Stromal cell of bone marrow (primary cell): ENCODE measurements around the gene CHST11.
"Not testable (repeated sequence)": the region's sequence is repeated elsewhere in the genome, so short reads cannot be mapped to it uniquely, and the experiment has no call there.

Experiments
- DNase-seq: peaks from one replicate; pipeline ENCODE4 v3.0.0-alpha.2; 2012; ENCODE audit warnings: low read depth

The CHST11 gene

DNA sequence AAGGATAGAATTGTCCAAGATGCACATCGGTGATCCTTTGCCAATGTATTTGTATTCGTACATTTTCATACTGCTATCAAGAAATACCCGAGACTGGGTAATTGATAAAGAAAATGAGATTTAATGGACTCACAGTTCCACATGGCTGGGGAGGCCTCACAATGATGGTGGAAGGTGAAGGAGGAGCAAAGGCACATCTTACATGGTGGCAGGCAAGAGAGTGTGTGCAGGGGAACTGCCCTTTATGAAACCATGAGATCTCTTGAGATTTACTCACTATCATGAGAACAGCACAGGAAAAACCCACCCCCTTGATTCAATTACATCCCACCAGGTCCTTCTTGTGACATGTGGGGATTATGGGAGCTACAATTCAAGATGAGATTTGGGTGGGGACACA is 107.9 kb downstream of the CHST11 start:
- not testable (repeated sequence) for DNase-seq

DNA sequence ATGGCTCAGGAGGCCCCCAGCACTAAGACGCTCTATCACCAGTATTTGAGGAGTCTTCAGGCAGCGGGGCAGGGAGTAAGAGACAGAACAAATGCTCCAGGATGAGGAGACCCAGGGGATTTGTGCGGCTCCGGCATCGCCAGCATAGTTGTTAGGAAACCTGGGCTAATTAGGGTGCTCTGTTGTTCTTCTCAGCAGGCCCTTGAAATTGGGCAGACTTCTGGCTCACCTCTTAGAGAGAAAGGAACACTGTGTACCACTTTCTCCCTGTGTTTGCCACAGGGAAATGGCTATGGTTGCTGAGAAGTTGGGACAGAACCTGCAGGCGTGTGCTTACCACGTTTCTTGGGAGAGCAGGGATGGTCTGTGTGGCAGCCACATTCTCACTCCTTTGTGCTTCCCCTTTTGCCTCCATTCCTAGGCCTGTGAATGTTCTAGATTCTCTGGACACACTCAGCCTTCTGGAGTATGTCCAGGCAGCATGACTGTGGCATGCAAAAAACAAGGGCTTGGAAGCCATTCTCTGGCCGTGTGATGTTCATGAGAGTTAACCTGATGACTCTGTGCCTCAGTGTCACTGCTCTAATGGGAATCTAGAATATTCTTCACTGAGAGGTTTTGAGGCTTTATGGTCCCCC is 109.0 kb downstream of the CHST11 start:
- DNase-seq = peak; percentile 61

DNA sequence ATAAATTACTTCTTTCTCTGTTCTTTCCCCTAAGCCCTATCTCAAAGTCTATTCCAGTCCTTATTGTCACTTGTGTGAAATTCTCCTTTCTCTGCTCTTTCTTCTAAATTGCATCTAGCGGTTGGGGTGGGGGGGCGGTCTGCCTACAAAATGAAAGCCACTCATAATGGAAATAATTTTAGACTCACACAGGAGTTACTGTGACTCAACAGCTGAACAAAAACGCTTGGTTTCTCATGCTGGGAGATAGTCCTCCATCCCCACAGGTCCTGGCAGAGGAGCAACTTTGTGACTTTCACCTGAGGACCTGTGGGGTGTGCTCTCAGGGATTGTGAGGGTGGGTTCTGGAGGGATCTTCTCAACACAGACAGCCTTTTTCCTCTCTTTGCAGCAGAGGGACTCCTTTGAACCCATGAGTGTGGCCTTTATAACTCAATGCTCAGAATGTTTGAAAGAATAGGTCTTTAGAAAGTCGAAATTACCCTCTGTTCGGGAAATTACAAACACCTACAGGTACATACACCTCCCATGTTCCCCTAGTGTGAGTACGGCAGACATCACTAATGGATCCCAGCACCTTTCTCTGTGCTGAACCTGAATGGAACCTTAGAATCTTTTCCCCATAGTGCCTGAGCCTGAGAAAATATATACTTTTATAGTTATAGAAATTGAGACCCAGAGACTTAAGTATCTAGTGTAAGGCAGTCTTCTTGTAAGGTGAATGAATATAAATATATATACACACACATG is 109.7 kb downstream of the CHST11 start:
- DNase-seq = no peak

DNA sequence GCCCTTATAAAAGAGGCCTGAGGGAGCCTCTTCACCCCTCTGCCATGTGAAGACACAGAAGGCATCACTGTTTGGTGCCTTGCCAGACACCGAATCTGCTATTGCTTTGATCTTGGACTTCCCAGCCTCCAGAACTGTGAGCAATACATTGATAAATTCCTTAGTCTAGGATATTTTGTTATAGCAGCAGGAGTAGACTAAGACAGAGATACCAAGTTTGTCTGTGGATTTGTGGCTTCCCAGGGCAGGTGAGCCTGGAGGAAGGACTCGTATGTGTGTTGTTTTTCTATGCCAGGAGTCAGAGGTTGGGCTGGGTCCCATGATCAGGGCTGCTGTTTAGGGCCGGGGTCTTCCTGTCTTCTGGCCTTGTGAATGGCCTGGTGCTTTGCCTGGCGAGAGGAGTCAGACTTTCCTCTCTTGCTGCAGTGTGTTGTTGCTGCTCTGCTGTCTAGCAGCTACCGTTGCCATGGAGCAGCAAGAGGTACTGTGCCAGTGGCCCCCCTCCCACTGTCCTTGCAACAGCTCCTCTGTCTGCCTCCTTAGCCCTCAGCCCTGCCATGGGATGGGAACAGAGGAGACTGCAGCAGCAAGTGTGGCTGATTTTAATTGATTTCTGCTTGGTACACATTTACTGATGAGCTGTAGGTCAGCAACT is 111.2 kb downstream of the CHST11 start:
- DNase-seq = no peak

DNA sequence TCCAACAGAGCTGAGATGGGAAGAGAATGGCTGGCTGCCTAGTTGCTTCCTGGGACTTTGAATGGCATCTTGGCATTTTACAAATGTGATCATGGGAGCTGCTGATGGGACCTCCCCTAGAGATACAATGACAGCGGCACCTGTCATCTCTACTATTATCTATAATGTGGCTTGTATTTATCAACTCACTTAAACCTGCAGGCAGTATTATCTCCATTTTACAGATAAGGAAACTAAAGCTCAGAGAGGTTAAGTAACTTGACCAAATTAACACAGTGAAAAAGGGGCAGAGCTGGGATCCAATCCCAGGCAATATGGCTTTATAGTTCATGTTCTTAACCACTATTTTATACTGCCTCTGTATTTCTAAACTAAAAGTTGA is 111.7 kb downstream of the CHST11 start:
- DNase-seq = no peak

DNA sequence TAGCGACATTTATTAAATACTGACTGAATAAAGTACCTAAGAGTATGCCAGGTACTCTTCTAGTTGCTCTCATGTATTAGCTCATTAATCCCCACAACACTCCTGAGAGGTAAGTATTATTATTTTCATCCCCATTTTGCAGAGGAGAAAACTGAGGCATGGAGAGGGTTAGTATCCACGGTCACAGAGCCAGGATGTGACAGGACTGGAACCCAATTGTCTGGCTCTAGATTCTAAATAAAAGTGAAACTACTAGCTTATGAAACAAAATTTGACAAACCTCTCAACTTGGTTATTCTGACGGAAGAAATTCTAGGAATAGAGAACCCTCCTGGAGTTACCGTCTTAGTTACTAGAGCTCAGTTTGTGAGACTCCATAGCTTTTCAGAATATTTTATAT is 112.2 kb downstream of the CHST11 start:
- no peak for DNase-seq

DNA sequence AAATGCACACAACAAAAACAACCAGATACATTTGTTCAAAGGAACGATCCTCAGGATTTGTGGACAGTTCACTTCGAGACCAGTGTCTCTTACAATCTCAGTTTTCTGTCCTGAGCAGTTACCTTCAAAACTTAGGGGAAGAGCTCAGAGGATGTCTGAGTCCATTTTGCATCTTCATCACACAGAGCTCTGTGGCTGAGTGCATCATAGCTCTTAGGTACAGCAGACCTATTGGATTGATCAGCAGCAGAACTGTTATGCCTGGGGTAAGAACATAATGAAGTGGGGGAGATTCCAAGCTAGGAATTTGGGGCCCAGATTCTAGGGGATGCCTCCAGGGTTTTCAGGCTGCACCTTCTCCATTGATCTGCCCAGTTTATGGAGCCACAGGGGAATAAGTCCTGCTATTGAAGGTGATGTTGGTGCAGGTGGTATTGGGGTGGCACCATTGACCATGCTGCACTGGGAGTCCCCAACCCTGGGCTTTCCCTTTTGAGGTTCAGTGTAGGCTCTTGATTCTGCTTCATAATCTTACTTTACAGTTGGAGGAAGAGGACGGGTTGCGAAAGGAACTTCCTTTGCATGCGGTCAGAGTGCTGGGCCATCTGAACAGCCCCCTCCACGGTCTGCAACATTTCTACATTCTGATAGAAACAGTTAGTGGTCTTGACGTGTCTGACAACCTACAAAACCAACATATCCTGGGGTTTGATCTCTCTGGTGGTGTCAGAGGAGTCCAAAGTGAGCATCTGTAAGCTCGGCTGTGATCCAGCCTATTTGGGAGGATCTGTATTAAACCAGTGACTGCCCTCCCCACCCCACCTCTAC is 112.8 kb downstream of the CHST11 start:
- DNase-seq = no peak

DNA sequence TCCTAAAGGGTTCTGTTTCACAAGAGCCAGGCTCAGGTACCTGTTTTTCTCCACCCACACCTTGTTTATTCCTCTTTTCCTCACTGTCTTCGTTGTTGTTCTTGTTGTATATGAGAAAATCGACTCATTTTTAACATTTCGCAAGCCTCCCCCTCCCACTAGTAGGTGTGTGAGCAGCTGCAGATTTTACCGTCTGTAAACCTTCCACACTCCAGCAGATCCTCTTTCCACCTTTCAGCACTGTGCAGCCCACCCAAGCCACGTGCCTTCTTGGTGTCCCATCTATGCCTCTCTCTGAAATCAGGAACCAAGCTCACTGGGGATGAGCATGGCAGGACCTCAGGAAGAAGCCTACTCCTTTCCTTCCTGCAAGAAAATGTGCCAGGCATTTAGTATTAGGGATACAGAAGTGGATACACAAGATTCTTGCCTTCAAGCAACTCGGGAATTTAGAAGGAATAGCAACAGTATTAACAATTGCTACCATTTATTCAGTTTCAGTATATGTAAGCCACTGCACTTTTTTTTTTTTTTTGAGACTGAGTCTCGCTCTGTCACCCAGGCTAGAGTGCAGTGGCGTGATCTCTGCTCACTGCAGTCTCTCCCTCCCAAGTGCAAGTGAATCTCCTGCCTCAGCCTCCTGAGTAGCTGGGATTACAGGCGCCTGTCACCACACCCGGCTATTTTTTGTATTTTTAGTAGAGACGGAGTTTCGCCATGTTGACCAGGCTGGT is 113.6 kb downstream of the CHST11 start:
- DNase-seq = no peak

DNA sequence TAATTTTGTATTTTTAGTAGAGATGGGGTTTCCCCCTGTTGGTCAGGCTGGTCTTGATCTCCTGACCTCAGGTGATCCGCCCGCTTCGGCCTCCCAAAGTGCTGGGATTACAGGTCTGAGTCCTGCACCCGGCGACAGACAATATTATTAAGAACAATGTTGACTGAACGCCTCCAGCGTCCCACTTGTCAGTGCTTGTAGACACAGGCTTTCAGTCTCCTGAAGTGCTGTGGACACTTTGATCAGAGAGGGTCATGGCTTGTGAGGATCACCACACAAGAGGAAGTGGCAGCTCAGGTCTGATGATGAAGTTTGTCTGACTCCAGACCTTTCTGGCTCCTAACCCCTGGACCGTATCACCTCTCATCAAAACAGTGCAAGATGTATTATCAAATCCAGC is 114.6 kb downstream of the CHST11 start:
- no peak for DNase-seq

DNA sequence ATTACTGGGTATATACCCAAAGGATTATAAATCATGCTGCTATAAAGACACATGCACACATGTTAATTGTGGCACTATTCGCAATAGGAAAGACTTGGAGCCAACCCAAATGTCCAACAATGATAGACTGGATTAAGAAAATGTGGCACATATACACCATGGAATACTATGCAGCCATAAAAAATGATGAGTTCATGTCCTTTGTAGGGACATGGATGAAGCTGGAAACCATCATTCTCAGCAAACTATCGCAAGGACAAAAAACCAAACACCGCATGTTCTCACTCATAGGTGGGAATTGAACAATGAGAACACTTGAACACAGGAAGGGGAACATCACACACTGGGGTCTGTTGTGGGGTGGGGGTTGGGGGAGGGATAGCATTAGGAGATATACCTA is 117.6 kb downstream of the CHST11 start:
- not testable (repeated sequence) for DNase-seq

DNA sequence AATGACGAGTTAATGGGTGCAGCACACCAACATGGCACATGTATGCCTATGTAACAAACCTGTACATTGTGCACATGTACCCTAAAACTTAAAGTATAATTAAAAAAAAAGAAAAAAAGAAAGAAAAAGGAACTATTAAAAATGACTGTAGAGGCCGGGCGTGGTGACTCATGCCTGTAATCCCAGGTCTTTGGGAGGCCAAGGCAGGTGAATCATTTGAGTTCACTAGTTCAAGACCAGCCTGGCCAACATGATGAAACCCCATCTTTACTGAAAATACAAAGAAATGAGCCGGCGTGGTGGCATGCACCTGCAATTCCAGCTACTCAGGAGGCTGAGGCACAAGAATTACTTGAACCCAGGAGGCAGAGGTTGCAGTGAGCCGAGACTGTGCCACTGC is 118.0 kb downstream of the CHST11 start:
- not testable (repeated sequence) for DNase-seq

DNA sequence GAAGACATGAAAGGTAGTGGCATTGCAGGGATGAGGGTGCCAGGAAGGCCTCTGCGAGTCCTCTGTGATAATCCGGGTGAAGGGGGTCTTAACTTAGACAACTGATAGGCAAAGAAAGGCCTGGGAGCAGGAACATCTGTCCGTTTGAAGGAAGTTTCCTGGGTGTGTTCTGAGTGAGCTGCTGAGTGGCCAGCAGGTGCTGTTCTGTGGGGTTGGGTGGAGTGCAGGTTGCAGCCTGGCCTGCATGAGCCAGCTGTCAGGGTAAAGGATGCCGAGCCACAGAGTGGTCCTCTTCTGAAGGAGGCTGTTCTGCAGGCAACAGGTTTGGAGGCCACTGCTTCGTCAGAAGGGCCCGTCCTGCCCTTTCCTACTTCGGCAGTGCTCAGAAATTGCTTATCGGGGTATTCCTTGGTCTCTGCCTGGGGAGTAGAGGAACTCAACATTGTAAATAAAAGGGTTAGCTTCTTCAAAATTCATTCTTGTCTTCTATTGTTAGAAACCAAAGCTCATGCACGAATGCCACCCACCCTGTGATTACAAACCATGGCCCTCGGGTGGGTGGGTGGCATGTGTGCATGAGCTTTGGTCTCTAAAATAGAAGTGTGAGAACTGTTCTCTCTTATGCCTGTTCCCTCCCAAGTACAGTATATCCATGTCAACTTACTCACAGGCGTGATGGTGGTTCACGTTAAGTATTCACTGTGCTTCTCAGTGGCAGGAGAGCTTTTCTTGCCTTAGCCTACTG is 118.9 kb downstream of the CHST11 start:
- no peak for DNase-seq

DNA sequence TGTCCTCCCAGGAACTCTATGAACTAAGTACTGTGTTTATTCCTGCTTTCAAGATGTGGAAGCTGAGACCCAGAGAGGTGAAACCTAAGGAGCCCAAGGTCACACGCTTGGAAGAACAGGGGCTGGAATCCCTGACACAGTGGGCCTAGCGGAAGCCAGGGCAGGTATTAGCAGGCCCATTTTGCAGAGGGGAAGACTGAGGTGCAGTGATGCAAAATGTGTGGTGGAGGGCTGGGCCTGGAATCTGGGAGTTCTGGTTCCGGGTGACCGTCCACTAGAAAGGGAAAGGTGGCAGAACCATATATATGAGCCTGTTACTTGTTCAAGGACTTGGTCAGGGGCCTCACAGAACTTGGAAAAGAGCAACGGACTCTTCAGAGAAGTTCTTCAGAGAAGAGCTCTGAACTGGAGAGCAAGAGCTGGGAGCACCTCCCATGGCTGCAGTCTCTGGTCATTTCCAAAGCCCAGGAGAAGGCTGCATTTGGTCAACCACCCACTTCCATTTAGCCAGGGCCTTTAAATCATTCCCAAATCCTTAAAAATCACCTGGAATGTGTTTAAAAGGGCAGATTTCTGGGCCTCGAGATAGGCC is 119.5 kb downstream of the CHST11 start:
- DNase-seq = no peak

DNA sequence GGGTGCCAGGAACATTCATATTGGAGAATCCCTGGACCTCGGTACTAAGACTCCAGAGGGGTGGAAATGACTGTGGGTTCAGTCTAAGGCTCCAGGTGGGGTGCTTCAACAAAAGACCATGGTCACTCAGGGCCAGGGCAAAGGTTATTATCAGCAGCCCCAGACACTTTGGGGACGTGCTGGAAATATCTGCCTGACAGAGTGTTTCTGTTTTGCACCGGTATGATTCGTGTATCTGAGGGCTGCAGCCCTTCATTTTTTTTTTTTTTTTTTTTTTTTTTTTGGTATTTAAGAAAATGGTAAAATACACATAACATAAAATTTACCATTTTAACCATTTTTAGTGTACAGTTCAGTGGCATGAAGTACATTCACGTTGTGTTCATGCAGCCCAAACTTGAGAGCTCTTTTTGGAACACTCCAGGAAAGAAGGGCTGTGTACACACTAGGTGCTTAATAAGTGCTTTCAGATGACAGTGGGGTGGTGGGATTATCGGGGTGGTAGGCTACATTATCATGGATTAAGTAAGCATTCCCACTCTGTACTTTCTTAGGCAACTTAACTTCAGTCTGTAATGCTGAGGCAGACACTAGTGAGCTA is 120.3 kb downstream of the CHST11 start:
- DNase-seq = no peak

DNA sequence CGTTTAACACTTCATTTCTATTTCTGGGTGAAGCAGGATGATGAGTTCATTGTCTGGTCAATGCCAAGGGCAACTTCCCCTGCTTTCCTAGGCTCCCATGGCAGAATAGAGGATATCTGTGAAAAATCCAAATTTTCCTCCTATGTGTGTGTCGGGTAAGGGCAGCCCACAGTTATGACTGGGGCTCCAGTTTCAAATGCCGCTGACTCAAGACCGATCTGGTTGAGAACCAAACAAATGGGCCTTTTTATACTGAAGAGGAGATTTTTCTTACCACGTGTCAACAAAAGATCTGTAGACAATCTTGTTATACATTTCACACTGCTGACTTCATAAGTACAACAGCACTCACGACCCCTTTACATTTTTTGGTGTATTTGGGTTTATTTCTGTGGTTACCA is 120.8 kb downstream of the CHST11 start:
- peak; percentile 73 for DNase-seq

DNA sequence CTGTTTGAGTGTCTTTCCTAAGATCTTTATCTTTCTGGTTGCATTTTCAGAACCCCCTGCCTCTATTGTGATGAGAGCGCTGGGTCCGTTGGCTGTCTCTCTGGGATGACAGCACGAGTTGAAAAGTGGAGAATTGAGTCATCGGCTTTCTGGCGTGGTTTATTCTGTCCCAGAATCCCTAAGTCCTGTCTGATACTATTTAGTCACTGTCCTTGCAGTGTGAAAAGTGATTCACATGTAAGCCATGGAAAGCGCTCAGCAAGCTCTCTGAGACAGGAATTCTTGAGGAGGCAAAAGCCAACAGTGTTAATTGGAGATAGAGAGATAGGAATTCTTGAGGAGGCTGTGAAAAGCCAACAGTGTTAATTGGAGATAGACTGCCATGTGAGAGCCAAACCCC is 121.7 kb downstream of the CHST11 start:
- peak; percentile 70 for DNase-seq

DNA sequence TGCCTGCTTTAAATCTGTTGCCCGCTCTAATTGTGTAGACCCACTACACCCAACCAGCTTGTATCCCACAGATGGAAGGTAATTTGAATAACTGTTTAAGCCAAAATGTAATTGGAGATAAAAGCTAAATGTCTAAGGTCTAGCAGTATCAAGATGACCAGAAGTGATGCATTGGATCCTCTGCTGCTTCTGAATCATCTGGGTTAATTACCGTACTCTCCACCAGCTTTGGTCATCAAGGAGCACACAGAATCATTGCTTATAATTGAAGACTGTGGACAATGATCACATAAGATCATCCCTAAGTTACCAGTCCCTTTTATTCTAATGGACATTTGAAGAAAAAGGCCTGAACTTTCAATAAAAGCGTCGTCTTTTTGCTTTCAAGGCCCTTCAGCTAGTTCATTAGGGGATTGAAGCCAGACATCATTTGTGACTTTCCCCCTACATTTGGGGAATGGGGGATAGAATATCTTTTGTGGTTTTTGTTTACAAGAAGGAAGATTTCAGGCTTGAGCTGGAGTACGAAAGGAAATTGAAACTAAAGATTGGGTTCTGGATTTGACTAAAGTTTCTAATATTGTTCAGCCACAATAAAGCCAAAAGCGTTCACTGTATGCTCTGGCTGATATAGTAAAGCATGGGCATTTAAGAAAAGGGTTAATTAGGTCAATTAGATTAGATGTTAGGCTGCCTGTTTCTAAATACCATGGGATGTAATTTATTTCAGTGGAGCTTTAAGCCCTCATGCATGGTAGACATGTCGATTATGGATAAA is 123.2 kb downstream of the CHST11 start:
- DNase-seq = no peak

DNA sequence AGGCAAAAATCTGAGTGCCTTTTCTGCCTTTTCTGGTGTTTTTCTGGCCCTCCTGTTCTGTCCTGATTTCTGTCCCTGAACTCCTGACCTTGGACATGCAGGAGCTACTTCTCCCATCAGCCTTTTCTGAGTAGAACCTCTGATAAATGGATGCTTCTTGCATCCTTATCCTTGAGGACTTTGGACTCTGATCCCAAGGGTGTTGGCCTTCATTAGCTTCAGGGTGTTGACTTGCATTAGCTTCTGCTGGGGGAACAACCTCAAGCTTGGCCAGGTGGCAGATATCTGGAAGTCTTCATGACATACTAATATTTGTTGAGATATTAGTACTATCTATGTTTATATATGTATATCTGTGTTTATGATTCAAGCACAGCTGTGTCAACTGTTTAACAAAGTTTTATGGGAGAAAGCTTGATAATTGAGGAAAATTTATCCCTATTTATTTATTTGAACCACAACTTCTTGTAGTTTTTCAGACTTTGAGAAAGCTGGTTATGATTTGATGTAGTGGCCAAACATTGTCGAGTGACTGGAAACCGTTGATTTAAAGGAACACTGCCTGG is 124.3 kb downstream of the CHST11 start:
- DNase-seq = no peak

DNA sequence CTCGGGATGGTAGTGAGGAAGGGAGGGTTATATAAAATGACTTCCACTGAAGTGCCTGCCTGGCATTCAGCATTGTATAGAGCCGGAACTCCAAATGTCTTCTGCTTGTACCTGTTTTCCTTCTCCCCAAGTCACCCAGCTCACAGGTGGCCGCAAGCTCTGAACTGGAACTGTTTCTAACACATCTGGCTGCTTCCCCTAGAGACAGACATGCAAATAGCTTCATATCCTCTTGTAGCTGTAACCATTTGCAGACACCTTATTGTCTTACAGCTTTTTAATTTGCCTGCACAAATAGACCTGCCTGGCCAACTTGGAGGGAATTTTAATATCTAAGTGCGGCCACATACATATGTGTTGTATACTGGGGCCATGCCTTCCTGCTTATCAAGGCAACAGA is 126.0 kb downstream of the CHST11 start:
- DNase-seq = no peak
